ENCODE data around the gene UGT1A8.

The UGT1A8 gene

GRCh38 chr2:233822101-233822771 is 204.8 kb downstream of the UGT1A8 start:
- DNase-seq: no peak
